GM12878 (cell line): ENCODE data around the gene ARFGAP2. TPM values are rescaled to one million over a fixed set of nuclear protein-coding genes. Genes with fewer than 3 reads are reported as not detected.

Source experiments
- ATAC-seq: fragments of 200-7000 bp; cut with Tn5 transposase; 3 replicates; pipeline ENCODE4 v1.9.1; 2020; ENCODE audit warnings: mild to moderate bottlenecking, moderate library complexity
- BruUV-seq: library from RNA; stranded (reverse); fragments of 400-500 nt; replicated peaks from 2 replicates; lab custom pipeline; 2021; lab: Mats Ljungman, UMichigan
- CTCF ChIA-PET: fragments of 300-600 bp; sonication (Branson Sonifier 250); formaldehyde crosslinking; extraction: SDS; loops from one replicate; lab custom pipeline; 2021; ENCODE audit warnings: inconsistent platforms; lab: Yijun Ruan, JAX
- POLR2A ChIA-PET: fragments of 350-600 bp; formaldehyde crosslinking; extraction: SDS; loops from one replicate; lab custom pipeline; 2021; ENCODE audit warnings: inconsistent platforms; lab: Charles Lee
- RAD21 ChIA-PET: fragments of 300-600 bp; sonication (Branson Sonifier 250); formaldehyde crosslinking; loops from one replicate; lab custom pipeline; 2023; ENCODE audit warnings: antibody characterized with exemption; ENCODE audit not compliant: unreplicated experiment; lab: Charles Lee
- SMC1A ChIA-PET: fragments of 300-600 bp; sonication (Branson Sonifier 250); formaldehyde crosslinking; loops from one replicate; lab custom pipeline; 2023; ENCODE audit not compliant: unreplicated experiment, uncharacterized antibody; lab: Charles Lee
- DNase-seq: peaks from one replicate; pipeline ENCODE4 v3.0.0-alpha.2; 2011; ENCODE audit warnings: low read depth, low spot score
- FAIRE-seq: peaks from 3 replicates; lab custom pipeline; 2011; peaks lifted over from hg19 to GRCh38; lab: Jason Lieb, UNC
- H2AFZ ChIP-seq: 2 replicates; pipeline ENCODE4 v1.6.0; 2011; ENCODE audit warnings: low read depth, low read length, control low read depth; ENCODE audit not compliant: control insufficient read depth
- H3K27ac ChIP-seq: 2 replicates; pipeline ENCODE4 v1.5.1; 2011; ENCODE audit warnings: control low read depth; ENCODE audit not compliant: control insufficient read depth, insufficient read depth
- H3K27me3 ChIP-seq, 2 experiments: replicated peaks in 1 of 2; 2 replicates each; pipeline versions ENCODE4 v1.6.0 to v1.6.1; 2011; ENCODE audit warnings: low read length in 1 of 2; ENCODE audit not compliant: control insufficient read depth in 2 of 2, insufficient read depth in 2 of 2
- H3K36me3 ChIP-seq, 2 experiments: 2 replicates each; pipeline ENCODE4 v1.5.1; 2011; ENCODE audit warnings: low read length in 1 of 2; ENCODE audit not compliant: control insufficient read depth in 2 of 2, insufficient read depth in 2 of 2
- H3K4me1 ChIP-seq: 2 replicates; pipeline ENCODE4 v1.6.1; 2011; ENCODE audit warnings: mild to moderate bottlenecking, low read length, moderate library complexity, mixed read lengths; ENCODE audit not compliant: control insufficient read depth, insufficient read depth
- H3K4me2 ChIP-seq: 2 replicates; pipeline ENCODE4 v1.6.0; 2011; ENCODE audit warnings: control low read depth; ENCODE audit not compliant: control insufficient read depth, insufficient read depth
- H3K4me3 ChIP-seq: fragments of 200-600 bp; sonication (generic); 2 replicates; pipeline ENCODE4 v1.5.1; 2016
- H3K79me2 ChIP-seq: 2 replicates; pipeline ENCODE4 v1.6.0; 2011; ENCODE audit warnings: low read length; ENCODE audit not compliant: control insufficient read depth, insufficient read depth
- H3K9ac ChIP-seq: 2 replicates; pipeline ENCODE4 v1.8.0; 2011; ENCODE audit warnings: low read length, control low read depth, mixed read lengths; ENCODE audit not compliant: control insufficient read depth, insufficient read depth
- H3K9me3 ChIP-seq: replicated peaks from 3 replicates; pipeline ENCODE4 v1.5.1; 2011; ENCODE audit warnings: mild to moderate bottlenecking, low read length; ENCODE audit not compliant: control insufficient read depth, insufficient read depth
- H4K20me1 ChIP-seq: 2 replicates; pipeline ENCODE4 v1.6.0; 2011; ENCODE audit not compliant: control insufficient read depth, insufficient read depth
- CHD1 ChIP-seq: IDR thresholded peaks from 2 replicates; pipeline ENCODE4 v1.6.1; 2012; ENCODE audit warnings: low read depth, low read length, improper control_type of control experiment
- DPF2 ChIP-seq: fragments of 450-650 bp; IDR thresholded peaks from 2 replicates; pipeline ENCODE4 v1.6.1; 2017; ENCODE audit warnings: mild to moderate bottlenecking
- EED ChIP-seq: sonication (generic); IDR thresholded peaks from 2 replicates; pipeline ENCODE4 v1.6.1; 2016; ENCODE audit warnings: antibody characterized with exemption, low read depth
- EGR1 ChIP-seq, 2 experiments: IDR thresholded peaks; 1 replicate in 1 of 2; 2 replicates in 1 of 2; pipeline ENCODE4 v1.6.1; 2011 to 2012; ENCODE audit warnings: low read depth in 2 of 2, low read length in 2 of 2, borderline replicate concordance in 1 of 2, mild to moderate bottlenecking in 1 of 2, moderate library complexity in 1 of 2
- FOXM1 ChIP-seq: IDR thresholded peaks from 2 replicates; pipeline ENCODE4 v1.6.1; 2012; ENCODE audit warnings: low read depth, mild to moderate bottlenecking, inconsistent platforms, low read length, moderate library complexity
- IKZF1 ChIP-seq: fragments of 450-650 bp; conservative IDR thresholded peaks from 2 replicates; pipeline ENCODE4 v1.6.1; 2017; ENCODE audit warnings: antibody characterized with exemption, mild to moderate bottlenecking
- RCOR1 ChIP-seq: conservative IDR thresholded peaks from 2 replicates; pipeline ENCODE4 v1.6.1; 2012; ENCODE audit warnings: low read depth, low read length, improper control_type of control experiment
- RELA ChIP-seq: fragments of 450-650 bp; IDR thresholded peaks from 2 replicates; pipeline ENCODE4 v1.8.0; 2014; ENCODE audit warnings: borderline replicate concordance; ENCODE audit not compliant: partially characterized antibody
- SREBF2 ChIP-seq: IDR thresholded peaks from 2 replicates; pipeline ENCODE4 v1.6.1; 2012; ENCODE audit warnings: mild to moderate bottlenecking, low read length
- STAT1 ChIP-seq: fragments of 450-650 bp; conservative IDR thresholded peaks from 2 replicates; pipeline ENCODE4 v1.6.1; 2014; ENCODE audit warnings: antibody characterized with exemption, mild to moderate bottlenecking
- TCF7 ChIP-seq: IDR thresholded peaks from 2 replicates; pipeline ENCODE4 v1.6.1; 2014; ENCODE audit warnings: antibody characterized with exemption, borderline replicate concordance
- ZBED1 ChIP-seq: IDR thresholded peaks from 2 replicates; pipeline ENCODE4 v1.6.1; 2016; ENCODE audit warnings: borderline replicate concordance
- ZZZ3 ChIP-seq: IDR thresholded peaks from 2 replicates; pipeline ENCODE4 v1.6.1; 2011; ENCODE audit warnings: low read depth; ENCODE audit not compliant: control insufficient read depth, insufficient read length
- WGBS: methylation state at CpG from one replicate; pipeline ENCODE4 v1.1.6; 2016; ENCODE audit warnings: low lambda C conversion rate; ENCODE audit not compliant: insufficient replicate concordance, insufficient coverage; ENCODE audit errors: missing lambda C conversion rate; 5-methylcytosine and 5-hydroxymethylcytosine counted together
- in situ Hi-C: fragments of 300-500 bp; cut with MboI; formaldehyde crosslinking; loops from 9 replicates; pipeline ENCODE4 v1.14.3; 2018; ENCODE audit warnings: mixed read lengths
- intact Hi-C: fragments of 100-400 bp; cut with micrococcal nuclease; formaldehyde crosslinking; loops from one replicate; pipeline ENCODE4 v1.14.2; 2022; ENCODE audit not compliant: unreplicated experiment
- polyA plus RNA-seq, 11 experiments: library from polyadenylated mRNA; depleted of rRNA in 4 of 11; unstranded in 6 of 11; stranded (reverse) in 5 of 11; fragments of >200 nt; fragmentation: Nextera tagmentation in 4 of 11; fragmentation: Illumina TruSeq in 1 of 11; extraction: Ambion mirVana in 4 of 11; extraction: Trizol in 1 of 11; gene quantifications; 1 replicate in 1 of 11; 2 replicates in 10 of 11; pipeline versions ENCODE4 v1.2.1 to v1.2.3, GENCODE V29; 2011 to 2016; ENCODE audit warnings: inconsistent platforms in 2 of 11, missing spikeins in 2 of 11, low read depth in 1 of 11
- total RNA-seq, 4 experiments: library from RNA; depleted of rRNA in 3 of 4; stranded (reverse); fragments of >200 nt in 3 of 4; fragmentation: Illumina TruSeq in 1 of 4; extraction: Trizol in 1 of 4; gene quantifications; 2 replicates each; pipeline versions ENCODE4 v1.2.1 to v1.2.3, GENCODE V29; 2013 to 2021
- TF ChIP-seq, protein P1 (sequence below): IDR thresholded peaks from 2 replicates; pipeline ENCODE4 v1.6.1; 2012; ENCODE audit warnings: low read depth, low read length, improper control_type of control experiment
- TF ChIP-seq, protein P2 (sequence below): IDR thresholded peaks from 2 replicates; pipeline ENCODE4 v1.6.1; 2011; ENCODE audit warnings: low read depth, mild to moderate bottlenecking, low read length, moderate library complexity, borderline replicate concordance; ENCODE audit errors: extremely low read depth
- TF ChIP-seq, protein P3 (sequence below): fragments of 150-350 bp; IDR thresholded peaks from 2 replicates; pipeline ENCODE4 v1.6.1; 2016; ENCODE audit warnings: low read depth, low read length
- TF ChIP-seq, protein P4 (sequence below): IDR thresholded peaks from 2 replicates; pipeline ENCODE4 v1.6.1; 2011; ENCODE audit warnings: low read depth, low read length, improper control_type of control experiment, borderline replicate concordance

The ARFGAP2 gene
- total and polyA plus RNA-seq, 10 of the 15 experiments (the other 5 are each of a cell fraction or from before 2014, with no cell fraction given) = 20.9 to 100 (median 75.5) TPM

DNA sequence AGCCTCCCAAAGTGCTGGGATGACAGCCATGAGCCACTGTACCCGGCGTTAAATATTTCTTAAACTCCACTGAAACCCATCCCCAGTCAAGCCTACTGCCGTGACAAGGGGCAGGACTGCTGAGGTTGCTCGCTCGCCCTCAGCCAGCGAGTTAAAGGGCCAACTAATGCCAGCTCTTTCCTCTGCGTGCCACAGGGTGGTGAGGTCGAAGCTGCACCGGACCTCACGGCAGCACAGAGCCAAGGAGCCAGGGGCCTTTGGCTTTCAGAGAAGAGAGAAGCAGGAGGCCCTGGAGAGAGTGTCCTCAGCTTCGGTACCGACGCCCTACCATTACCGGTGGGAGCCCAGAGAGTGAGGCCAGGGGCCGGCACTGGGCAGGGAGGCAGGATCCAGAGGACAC is 12.8 kb downstream of the ARFGAP2 start (continued):
- TF ChIP-seq, protein P1, sequence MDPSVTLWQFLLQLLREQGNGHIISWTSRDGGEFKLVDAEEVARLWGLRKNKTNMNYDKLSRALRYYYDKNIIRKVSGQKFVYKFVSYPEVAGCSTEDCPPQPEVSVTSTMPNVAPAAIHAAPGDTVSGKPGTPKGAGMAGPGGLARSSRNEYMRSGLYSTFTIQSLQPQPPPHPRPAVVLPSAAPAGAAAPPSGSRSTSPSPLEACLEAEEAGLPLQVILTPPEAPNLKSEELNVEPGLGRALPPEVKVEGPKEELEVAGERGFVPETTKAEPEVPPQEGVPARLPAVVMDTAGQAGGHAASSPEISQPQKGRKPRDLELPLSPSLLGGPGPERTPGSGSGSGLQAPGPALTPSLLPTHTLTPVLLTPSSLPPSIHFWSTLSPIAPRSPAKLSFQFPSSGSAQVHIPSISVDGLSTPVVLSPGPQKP = no peak
- TF ChIP-seq ZZZ3 (no peak), EED (no peak), DPF2 (no peak)
- TF ChIP-seq, protein P2, sequence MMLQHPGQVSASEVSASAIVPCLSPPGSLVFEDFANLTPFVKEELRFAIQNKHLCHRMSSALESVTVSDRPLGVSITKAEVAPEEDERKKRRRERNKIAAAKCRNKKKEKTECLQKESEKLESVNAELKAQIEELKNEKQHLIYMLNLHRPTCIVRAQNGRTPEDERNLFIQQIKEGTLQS = no peak

DNA sequence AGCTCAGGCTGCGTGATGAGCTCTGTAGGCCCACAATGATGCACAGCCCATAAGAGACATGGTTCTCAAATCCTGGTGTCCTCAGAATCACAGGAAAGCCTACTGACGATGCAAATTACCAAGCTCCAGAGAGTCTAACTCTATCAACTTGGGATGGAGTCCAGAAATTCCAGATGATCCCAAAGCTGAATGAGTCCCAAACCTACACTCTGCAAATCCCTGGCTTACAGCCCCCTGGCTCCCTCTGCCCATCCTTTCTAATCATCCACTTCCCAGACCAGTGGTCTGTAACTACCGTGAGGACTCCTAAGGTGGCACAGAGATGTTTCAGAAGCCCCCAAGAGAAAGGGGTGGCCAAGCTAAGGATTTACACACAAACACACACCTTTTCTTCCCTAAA is 13.5 kb downstream of the ARFGAP2 start:
- intact Hi-C loops = no loop called here
- WGBS = 81% methylated on average over 3 of the region's 3 CpGs
- TF ChIP-seq ZBED1 (no peak), STAT1 (no peak), RELA (no peak), CHD1 (no peak), IKZF1 (no peak), FOXM1 (no peak), SREBF2 (no peak), RCOR1 (no peak), EGR1 (IDR thresholded peaks at IDR 0.05; ENCODE audit: borderline replicate concordance in 1 of 2, low read depth in 2 of 2, low read length in 2 of 2) (no peak), ZZZ3 (no peak), TCF7 (no peak)
- TF ChIP-seq, protein P2 = no peak
- TF ChIP-seq, protein P3, sequence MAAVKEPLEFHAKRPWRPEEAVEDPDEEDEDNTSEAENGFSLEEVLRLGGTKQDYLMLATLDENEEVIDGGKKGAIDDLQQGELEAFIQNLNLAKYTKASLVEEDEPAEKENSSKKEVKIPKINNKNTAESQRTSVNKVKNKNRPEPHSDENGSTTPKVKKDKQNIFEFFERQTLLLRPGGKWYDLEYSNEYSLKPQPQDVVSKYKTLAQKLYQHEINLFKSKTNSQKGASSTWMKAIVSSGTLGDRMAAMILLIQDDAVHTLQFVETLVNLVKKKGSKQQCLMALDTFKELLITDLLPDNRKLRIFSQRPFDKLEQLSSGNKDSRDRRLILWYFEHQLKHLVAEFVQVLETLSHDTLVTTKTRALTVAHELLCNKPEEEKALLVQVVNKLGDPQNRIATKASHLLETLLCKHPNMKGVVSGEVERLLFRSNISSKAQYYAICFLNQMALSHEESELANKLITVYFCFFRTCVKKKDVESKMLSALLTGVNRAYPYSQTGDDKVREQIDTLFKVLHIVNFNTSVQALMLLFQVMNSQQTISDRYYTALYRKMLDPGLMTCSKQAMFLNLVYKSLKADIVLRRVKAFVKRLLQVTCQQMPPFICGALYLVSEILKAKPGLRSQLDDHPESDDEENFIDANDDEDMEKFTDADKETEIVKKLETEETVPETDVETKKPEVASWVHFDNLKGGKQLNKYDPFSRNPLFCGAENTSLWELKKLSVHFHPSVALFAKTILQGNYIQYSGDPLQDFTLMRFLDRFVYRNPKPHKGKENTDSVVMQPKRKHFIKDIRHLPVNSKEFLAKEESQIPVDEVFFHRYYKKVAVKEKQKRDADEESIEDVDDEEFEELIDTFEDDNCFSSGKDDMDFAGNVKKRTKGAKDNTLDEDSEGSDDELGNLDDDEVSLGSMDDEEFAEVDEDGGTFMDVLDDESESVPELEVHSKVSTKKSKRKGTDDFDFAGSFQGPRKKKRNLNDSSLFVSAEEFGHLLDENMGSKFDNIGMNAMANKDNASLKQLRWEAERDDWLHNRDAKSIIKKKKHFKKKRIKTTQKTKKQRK = no peak
- TF ChIP-seq, protein P4, sequence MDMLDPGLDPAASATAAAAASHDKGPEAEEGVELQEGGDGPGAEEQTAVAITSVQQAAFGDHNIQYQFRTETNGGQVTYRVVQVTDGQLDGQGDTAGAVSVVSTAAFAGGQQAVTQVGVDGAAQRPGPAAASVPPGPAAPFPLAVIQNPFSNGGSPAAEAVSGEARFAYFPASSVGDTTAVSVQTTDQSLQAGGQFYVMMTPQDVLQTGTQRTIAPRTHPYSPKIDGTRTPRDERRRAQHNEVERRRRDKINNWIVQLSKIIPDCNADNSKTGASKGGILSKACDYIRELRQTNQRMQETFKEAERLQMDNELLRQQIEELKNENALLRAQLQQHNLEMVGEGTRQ = no peak

More for the DNA sequence above, 13.5 kb downstream of the ARFGAP2 start:
- Histone ChIP-seq H2AFZ (no peak overlapping the region), H3K9ac (no peak overlapping the region), H3K79me2 (no peaks in the 10 kb centered on the region), H4K20me1 (no peaks in the 10 kb centered on the region; the same call in 1 of the 2 replicates), H3K36me3 (peaks cover 33 to 39% of the 10 kb centered on the region in 2 experiments), H3K9me3 (no peaks in the 10 kb centered on the region), H3K4me1 (no peaks in the 10 kb centered on the region), H3K4me2 (no peak overlapping the region), H3K27ac (no peak overlapping the region), H3K4me3 (no peak overlapping the region), H3K27me3 (no peaks in the 10 kb centered on the region)
- FAIRE-seq (no peak), ATAC-seq (no peak), DNase-seq (no peak)
- ChIA-PET CTCF (interaction anchor here (0.8 to 2.4 kb wide), 8 partner anchors 9 to 383 kb away, joined by 3 to 8 read pairs (median 4); no protein-coding TSS in a partner anchor), POLR2A (no interaction called here), SMC1A (interaction anchor here (0.9 to 2.2 kb wide), 4 partner anchors 9 to 96 kb away, joined by 3 to 9 read pairs (median 3); no protein-coding TSS in a partner anchor), RAD21 (interaction anchor here (0.6 to 1.7 kb wide), 3 partner anchors 10 to 291 kb away, joined by 3 to 4 read pairs (median 3); no protein-coding TSS in a partner anchor)
- in situ Hi-C loops = loop anchor here (5.0 kb wide), 1 partner anchor 276 kb away; no protein-coding TSS in a partner anchor
- no TSS peak for BruUV-seq
